Raji (cell line): Measurements from ENCODE around the gene TPRG1L.
A peak's percentile ranks its signal among the peaks of the same experiment; 100 is the strongest.

Experiments used
- POLR2A ChIP-seq: IDR thresholded peaks from 2 replicates; pipeline ENCODE4 v1.6.1; 2011; ENCODE audit warnings: low read depth, low read length, control low read depth; ENCODE audit not compliant: insufficient read depth

Gene TPRG1L

DNA sequence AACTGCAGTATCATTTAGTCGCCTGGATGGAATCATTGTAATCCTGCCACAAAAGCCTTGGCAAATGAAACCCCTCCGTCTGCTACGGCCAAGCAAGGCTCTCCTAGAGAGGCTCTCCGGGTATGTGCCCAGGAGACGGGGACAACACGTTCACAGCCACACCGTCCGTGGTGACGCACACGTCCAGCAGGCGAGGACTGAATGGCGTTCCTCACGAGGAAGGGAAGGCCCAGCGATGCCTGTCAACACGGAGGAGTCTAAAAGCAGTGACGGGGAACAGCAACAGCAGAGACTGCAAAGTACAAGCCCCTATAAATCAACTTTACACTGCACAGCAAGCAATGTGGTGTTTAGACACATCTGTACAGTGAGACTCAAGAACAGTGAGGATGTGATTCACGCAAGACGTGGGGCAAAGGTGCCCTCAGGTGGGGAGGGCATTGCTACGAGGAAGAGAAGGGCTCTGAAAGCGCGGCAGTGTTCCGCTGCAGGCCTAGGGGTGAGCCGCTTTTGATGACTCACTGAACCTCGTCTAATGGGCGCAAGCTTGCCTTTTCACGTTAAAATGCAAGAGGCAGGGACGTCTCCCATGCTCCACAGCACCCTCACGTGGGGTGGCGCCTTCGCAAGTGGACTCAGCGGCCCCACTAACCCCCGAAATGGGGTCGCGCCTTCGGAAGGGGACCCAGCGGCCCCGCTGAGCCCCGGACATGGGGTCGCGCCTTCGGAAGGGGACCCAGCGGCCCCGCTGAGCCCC, 18.3 kb downstream of the TPRG1L start:
- TF ChIP-seq POLR2A = no peak

DNA sequence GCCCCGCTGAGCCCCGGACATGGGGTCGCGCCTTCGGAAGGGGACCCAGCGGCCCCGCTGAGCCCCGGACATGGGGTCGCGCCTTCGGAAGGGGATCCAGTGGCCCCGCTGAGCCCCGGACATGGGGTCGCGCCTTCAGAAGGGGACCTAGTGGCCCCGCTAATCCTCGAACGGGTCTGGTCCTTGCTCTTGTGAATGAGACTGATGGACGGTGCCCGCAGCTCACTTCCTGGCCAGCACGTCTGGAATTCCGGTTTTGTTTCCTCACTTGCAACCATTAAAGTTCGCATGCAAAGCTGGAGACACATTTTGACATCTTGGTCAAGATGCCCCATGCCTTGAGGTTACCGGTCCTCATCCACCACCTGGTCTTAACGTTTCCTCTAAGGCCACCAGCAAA, 19.5 kb downstream of the TPRG1L start:
- no peak for TF ChIP-seq POLR2A

DNA sequence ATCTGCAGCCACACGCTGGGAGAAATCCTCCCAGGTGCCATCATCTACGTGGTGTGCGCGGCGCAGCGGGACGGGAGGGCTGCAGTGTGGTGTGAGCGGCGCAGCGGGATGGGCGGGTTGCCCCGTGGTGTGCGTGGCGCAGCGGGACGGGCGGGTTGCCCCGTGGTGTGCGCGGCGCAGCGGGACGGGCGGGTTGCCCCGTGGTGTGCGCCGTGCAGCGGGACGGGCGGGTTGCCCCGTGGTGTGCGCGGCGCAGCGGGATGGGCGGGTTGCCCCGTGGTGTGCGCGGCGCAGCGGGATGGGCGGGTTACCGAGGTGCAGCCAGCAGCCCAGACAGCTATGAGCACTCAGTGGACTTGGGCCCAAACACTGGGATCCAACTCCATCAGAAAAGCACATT, 20.4 kb downstream of the TPRG1L start:
- TF ChIP-seq POLR2A = no peak

DNA sequence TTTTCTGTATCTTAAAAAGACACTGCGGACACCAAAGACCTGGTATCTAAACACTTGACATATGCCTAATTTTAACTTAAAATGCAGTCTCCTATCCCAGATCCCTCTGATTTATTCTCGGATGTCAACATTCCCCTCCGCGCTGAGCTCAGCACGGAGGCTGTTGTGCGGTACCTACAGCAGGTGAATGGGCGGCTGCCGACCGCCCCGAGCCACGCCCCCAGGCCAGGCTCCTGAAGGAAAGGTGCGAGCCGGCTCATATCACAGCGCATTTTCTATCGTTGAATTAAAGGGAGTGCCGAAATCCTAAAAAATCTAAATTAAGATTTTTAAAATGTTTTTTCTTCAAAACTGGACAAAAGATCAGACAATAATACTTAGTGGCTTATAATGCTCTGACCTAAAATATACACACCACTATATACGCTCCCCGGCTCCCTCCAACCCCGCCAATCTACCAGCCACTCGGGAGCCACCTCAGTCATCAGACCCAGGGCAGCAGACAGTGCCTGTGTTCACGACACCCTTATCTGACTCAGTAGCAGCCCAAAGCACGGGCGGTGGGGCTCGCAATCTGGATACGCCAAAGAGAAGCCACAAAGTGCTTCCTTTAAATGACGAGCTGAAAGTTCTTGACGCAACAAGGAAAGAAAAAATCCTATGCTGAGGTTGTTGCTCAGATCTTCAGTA, 21.0 kb downstream of the TPRG1L start:
- TF ChIP-seq POLR2A = no peak

DNA sequence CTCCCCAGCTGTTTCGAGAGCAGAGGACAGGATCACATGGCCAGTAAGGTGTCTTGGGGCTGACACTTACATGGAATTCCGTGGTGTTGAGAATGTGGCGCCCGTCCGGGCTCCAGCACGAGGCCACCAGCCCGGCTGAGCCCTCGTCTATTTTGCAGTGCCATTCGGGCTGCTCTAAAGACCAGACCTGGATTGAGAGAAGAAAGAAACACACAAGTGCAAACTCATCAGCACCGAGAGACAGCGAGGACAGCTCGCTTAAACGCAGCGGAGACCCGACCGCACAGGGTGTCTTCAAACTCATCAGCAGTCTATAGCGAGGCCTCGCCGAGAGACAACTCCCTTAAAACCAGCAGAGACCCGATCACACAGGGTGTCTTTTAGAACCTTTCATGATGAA, 21.8 kb downstream of the TPRG1L start:
- no peak for TF ChIP-seq POLR2A

DNA sequence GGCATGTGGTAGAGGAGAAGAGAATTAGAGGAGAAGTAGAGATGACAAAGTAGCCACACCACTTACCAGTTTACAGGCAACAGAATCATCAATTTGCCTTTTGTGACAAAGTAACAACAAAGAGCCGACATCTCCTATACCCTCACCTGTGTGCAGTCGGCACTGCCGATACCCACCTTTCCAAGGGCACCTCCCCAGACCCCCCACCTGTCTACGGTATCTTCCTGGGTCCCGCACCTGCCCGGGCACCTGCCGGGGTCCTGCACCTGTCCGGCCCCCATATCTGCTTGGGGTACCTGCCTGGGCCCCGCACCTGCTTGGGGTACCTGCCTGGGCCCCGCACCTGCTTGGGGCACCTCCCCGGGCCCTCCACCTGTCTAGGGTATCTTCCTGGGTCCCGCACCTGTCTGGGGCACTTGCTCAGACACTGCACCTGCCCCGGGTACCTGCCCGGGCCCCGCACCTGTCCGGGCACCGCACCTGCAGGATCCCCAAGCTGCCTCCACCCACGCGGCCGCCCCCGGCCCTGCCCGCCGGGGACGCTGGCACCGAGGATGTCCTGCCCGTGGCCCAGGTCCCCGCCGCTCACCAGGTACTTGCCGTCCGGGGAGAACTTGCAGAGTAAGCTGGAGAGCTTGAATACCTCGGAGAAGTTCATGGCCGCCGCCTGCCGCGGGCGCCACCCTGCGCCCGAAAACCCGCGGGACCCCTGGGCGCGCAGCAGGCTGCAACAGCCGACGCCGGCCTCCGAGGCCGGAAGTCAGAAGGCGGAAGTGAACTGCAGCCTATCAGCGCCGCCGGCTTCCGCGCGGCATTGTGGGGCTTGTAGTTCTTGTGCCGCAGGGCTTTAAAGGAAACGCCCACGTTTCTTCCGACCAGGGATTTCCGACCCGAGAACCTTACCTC, 24.8 kb downstream of the TPRG1L start, which contains the start of gene WRAP73:
TSS of gene WRAP73 (minus strand) at position 762 of the 906 bp plus-strand sequence. CDS start at position 658, 104 bp downstream.
- TF ChIP-seq POLR2A = peak; percentile 79

DNA sequence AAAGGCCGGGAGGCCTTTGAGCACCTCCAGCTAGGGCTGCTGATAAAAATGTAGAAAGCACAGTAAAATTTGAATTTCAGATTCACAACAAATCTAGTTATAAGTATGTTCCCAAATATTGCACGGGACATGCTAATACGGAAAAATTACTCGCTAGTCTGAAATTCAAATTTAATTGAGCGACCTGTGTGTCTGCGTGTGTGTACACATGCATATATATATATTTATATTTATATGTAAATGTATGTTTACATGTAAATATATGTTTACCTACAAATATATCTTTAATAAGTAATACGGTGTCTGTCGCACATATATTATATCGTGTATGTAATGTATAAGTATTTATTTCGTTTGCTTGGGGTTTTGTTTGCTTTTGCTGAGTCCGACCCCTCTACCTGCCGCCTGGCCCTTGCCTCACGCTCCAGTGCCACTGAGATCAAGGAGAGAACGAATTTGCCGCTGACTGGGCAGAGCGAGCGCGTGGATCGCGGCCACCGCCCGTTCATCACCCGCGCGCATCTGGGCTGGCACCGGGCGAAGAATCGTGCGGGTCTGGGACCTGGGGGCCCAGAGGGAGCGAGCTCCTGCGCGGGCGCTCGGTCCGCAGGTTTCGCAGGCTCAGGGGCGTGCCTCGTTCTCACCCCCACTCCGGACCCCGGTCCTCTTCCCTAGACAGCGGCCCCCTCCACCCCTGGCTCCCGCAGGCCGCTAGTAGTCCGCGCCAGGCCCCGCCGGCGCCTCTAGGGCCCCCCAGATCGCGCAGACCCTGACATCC, 25.6 kb downstream of the TPRG1L start:
- no peak for TF ChIP-seq POLR2A

DNA sequence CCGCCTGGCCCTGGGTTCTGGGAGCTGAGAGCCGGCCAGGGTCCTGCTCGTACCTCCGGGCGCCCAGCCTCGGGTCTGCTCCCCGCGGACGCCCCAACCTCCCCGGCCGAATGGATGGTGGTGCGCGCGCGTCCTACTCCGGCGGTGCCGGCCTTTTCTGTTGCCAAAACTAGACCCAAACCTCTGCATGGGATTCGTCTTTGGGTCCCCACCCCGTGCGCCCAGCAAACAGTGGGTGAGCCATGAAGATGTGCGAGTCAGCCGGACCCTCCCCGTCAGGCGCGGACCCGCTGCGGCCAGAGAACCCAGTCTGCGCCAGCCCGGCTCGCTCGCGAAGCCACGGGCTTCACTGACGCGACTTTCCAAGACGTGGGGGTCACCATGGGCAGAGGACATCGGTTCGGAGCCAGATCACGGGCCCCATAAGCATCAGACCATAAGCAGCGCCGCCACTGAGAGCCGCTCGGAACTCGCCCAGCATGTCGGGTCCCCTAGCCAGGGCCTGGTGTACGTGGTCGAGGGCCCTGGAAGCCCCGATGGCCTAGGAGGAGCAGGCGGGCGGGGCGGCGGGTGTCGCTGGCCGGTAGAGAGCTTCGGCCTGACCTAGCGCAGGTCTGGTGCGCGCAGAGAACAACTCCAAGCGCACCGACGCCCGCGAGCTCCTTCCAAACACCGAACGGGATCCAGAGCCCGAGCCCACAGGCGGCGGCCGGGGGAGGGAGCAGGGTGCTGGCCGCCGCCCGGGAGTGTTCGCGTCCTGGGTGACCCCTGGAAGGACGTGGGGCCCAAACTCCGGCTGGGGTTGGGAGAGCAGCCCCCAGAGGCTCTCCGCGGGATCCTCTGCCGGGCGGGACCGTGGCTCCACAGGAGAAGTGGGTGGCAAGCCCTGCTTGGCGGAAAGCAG, 26.5 kb downstream of the TPRG1L start:
- TF ChIP-seq POLR2A = no peak

DNA sequence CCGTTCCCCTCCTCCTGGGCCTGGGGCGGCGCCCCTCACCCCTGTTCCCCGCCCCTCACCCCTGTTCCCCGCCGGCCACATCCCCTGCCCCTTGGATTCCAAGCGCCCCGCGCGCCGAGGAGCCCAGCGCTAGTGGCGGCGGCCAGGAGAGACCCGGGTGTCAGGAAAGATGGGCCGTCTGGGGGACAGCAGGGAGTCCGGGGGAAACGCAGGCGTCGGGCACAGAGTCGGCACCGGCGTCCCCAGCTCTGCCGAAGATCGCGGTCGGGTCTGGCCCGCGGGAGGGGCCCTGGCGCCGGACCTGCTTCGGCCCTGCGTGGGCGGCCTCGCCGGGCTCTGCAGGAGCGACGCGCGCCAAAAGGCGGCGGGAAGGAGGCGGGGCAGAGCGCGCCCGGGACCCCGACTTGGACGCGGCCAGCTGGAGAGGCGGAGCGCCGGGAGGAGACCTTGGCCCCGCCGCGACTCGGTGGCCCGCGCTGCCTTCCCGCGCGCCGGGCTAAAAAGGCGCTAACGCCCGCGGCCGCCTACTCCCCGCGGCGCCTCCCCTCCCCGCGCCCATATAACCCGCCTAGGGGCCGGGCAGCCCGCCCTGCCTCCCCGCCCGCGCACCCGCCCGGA, 27.2 kb downstream of the TPRG1L start, which contains the start of gene TP73:
TSS of gene TP73 (plus strand) at position 587 of the 618 bp plus-strand sequence. CDS start 29,850 bp downstream, outside the sequence.
- TF ChIP-seq POLR2A = 0 out of 2 replicates have a peak, but pooled peaks have one; percentile 28

DNA sequence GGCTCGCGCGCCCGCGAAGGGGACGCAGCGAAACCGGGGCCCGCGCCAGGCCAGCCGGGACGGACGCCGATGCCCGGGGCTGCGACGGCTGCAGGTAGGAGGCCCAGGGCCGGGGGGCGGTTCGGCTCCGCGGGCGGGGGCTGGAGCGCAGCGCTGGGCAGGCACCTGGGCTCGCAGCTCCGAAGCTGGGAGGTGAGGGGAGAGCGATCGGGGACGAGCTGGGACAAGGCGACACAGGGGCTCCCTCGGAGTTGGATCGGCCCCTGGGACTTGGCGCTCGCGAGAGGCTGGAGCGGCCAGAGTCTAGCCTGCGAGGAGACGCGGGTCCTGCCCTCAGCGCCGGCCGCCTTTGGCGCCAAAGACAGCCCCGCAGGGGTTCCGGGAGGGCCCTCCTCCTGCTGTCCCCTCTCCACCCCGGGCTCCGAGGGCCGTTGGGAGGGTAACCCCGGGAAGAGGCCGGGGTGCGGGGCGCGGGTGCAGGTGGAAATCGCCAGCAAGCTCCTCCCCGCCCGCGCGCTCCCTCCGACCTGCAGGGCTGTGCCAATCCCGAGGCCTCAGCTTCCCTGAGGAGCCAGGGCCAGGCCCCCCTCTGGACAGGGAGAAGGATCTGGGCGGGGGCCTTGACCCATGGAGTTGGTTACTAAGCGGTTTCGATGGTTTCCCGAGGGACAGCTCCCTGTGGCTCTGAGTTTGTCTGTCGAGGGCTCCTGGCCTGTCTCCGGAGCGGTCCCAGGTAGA, 27.9 kb downstream of the TPRG1L start:
- no peak for TF ChIP-seq POLR2A

DNA sequence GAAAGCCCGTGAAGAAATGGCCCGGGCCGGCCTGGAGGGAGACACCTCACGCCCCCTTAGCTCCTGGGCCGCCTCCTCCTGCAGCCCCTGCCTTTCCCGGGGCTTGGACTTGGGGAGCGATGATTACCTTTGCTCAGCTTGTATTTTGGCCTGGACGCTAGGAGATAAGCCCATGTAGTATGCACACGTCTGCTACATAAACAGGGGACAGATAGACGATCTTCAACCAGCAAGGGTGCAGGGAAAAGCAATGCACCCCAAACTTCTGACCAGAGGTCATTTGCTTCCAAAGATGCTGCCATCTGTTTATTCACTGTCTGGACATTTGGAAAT, 28.4 kb downstream of the TPRG1L start:
- TF ChIP-seq POLR2A = no peak

DNA sequence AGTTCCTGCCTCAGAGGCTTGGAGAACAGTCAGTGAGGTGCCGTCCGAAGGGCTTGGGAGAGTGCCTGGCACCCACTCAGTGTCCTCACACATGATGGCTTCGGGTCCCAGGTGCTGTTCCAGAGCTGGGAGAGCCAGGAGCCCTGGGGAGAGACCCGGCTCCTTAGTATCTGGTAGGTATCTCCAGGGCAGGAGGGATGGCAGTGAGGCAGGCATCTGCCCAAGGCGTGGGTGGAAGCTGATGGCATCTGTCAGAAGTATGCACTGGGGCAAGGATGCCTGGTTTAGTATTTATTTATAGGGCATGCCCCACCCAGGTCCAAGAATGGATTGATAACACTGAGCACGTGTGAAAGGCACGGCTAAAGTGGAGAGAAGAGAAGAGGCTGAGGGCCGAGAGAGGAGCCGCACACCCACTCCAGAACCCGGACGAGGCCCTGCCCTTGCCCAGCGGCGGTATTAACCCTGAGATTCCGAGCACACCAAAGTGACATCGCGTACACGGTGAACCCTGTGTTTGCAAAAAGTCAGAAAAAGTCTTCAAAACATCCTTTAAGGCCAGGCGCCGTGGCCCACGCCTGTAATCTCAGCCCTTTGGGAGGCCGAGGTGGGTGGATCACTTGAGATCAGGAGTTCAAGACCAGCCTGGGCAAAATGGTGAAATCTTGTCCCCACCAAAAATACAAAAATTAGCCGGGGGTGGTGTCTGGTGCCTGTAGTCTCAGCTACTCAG, 29.9 kb downstream of the TPRG1L start:
- TF ChIP-seq POLR2A = no peak
